Liver (tissue), 9 donors: ENCODE data around the gene COL6A2. TPM values are rescaled to one million over a fixed set of nuclear protein-coding genes. Genes with fewer than 3 reads are reported as not detected.

Experiments
- DNase-seq: peaks from one replicate; pipeline ENCODE4 v3.0.0-alpha.2; 2017; ENCODE audit warnings: low spot score
- H3K27ac ChIP-seq, 2 donors: one replicate each; pipeline ENCODE4 v1.7.0; 2013; ENCODE audit warnings: inconsistent platforms in 2 of 2, low read length in 2 of 2, control low read depth in 1 of 2, low read depth in 1 of 2, mild to moderate bottlenecking in 1 of 2
- H3K27me3 ChIP-seq, 4 donors: one replicate each; pipeline versions ENCODE4 v1.6.1 to v1.7.0; 2013; ENCODE audit warnings: low read length in 3 of 4, inconsistent platforms in 1 of 4, mild to moderate bottlenecking in 1 of 4, moderate library complexity in 1 of 4; ENCODE audit not compliant: control insufficient read depth in 4 of 4, insufficient read depth in 4 of 4
- H3K36me3 ChIP-seq, 4 donors: one replicate each; pipeline versions ENCODE4 v1.6.1 to v1.7.0; 2013; ENCODE audit warnings: low read length in 3 of 4, mild to moderate bottlenecking in 3 of 4, low read depth in 1 of 4, moderate library complexity in 1 of 4; ENCODE audit not compliant: control insufficient read depth in 4 of 4, insufficient read depth in 3 of 4
- H3K4me1 ChIP-seq, 4 donors: one replicate each; pipeline versions ENCODE4 v1.6.1 to v1.7.0; 2013; ENCODE audit warnings: low read length in 3 of 4, mild to moderate bottlenecking in 3 of 4, moderate library complexity in 1 of 4; ENCODE audit not compliant: control insufficient read depth in 4 of 4, insufficient read depth in 4 of 4
- H3K4me3 ChIP-seq, 3 donors: one replicate each; pipeline versions ENCODE4 v1.6.1 to v1.7.0; 2013; ENCODE audit warnings: low read length in 3 of 3, control low read depth in 1 of 3, low read depth in 1 of 3, mild to moderate bottlenecking in 1 of 3
- H3K9ac ChIP-seq, 2 donors: one replicate each; pipeline ENCODE4 v1.7.0; 2013; ENCODE audit warnings: low read length in 2 of 2, mild to moderate bottlenecking in 2 of 2, moderate library complexity in 2 of 2, control low read depth in 1 of 2, low read depth in 1 of 2
- H3K9me3 ChIP-seq, 4 donors: one replicate each; pipeline versions ENCODE4 v1.6.1 to v1.7.0; 2013; ENCODE audit warnings: low read length in 3 of 4; ENCODE audit not compliant: control insufficient read depth in 4 of 4
- ATF3 ChIP-seq: IDR thresholded peaks from 2 replicates; pipeline ENCODE4 v1.6.1; 2016; ENCODE audit warnings: antibody characterized with exemption
- CTCF ChIP-seq: fragments of 150-350 bp; IDR thresholded peaks from 2 replicates; pipeline ENCODE4 v1.5.1; 2017; ENCODE audit warnings: improper control_type of control experiment, low read depth, low read length; ENCODE audit not compliant: missing input control
- EGR1 ChIP-seq, 2 donors: IDR thresholded peaks; 2 replicates each; pipeline ENCODE4 v1.6.1; 2016 to 2018; ENCODE audit warnings: antibody characterized with exemption in 2 of 2, low read depth in 2 of 2
- FOXA1 ChIP-seq: IDR thresholded peaks from 2 replicates; pipeline ENCODE4 v1.6.1; 2016; ENCODE audit warnings: antibody characterized with exemption
- FOXA2 ChIP-seq: IDR thresholded peaks from 2 replicates; pipeline ENCODE4 v1.6.1; 2016; ENCODE audit warnings: antibody characterized with exemption
- GABPA ChIP-seq, 2 donors: IDR thresholded peaks in 1 of 2; conservative IDR thresholded peaks in 1 of 2; 2 replicates each; pipeline ENCODE4 v1.6.1; 2016; ENCODE audit warnings: antibody characterized with exemption in 2 of 2, mild to moderate bottlenecking in 1 of 2, moderate library complexity in 1 of 2
- HNF4A ChIP-seq, 2 donors: conservative IDR thresholded peaks; 2 replicates each; pipeline ENCODE4 v1.6.1; 2016; ENCODE audit warnings: antibody characterized with exemption in 2 of 2, mild to moderate bottlenecking in 2 of 2
- HNF4G ChIP-seq: IDR thresholded peaks from 2 replicates; pipeline ENCODE4 v1.6.1; 2016; ENCODE audit warnings: antibody characterized with exemption
- JUND ChIP-seq, 2 donors: IDR thresholded peaks; 2 replicates each; pipeline ENCODE4 v1.6.1; 2016; ENCODE audit warnings: antibody characterized with exemption in 2 of 2
- MAX ChIP-seq: IDR thresholded peaks from 2 replicates; pipeline ENCODE4 v1.6.1; 2016; ENCODE audit warnings: antibody characterized with exemption
- NR2F2 ChIP-seq: IDR thresholded peaks from 2 replicates; pipeline ENCODE4 v1.6.1; 2016; ENCODE audit warnings: antibody characterized with exemption
- RAD21 ChIP-seq, 2 donors: IDR thresholded peaks; 2 replicates each; pipeline ENCODE4 v1.6.1; 2016; ENCODE audit warnings: antibody characterized with exemption in 2 of 2, mild to moderate bottlenecking in 2 of 2
- RXRA ChIP-seq, 2 donors: IDR thresholded peaks; 2 replicates each; pipeline ENCODE4 v1.6.1; 2017 to 2018; ENCODE audit warnings: antibody characterized with exemption in 2 of 2, mild to moderate bottlenecking in 1 of 2
- SP1 ChIP-seq: IDR thresholded peaks from 2 replicates; pipeline ENCODE4 v1.6.1; 2018; ENCODE audit warnings: antibody characterized with exemption, mild to moderate bottlenecking
- TAF1 ChIP-seq: conservative IDR thresholded peaks from 2 replicates; pipeline ENCODE4 v1.6.1; 2016; ENCODE audit warnings: antibody characterized with exemption, mild to moderate bottlenecking
- ZBTB33 ChIP-seq: IDR thresholded peaks from 2 replicates; pipeline ENCODE4 v1.6.1; 2016; ENCODE audit warnings: antibody characterized with exemption
- WGBS: extraction: QIAGEN DNeasy Blood & Tissue Kit; methylation state at CpG from one replicate; pipeline ENCODE4 v1.1.7; 2013; 5-methylcytosine and 5-hydroxymethylcytosine counted together
- polyA plus RNA-seq, 2 donors: library from polyadenylated mRNA; stranded (reverse) in 1 of 2; unstranded in 1 of 2; fragments of 200-250 nt in 1 of 2; fragments of >200 nt in 1 of 2; fragmentation: Nextera tagmentation in 1 of 2; extraction: Ambion mirVana in 1 of 2; gene quantifications; one replicate each; pipeline versions ENCODE4 v1.2.1 to v1.2.3, GENCODE V29; 2013 to 2015
- total RNA-seq, 2 donors: library from RNA; depleted of rRNA; stranded (reverse); fragments of >200 nt; gene quantifications; one replicate each; pipeline ENCODE4 v1.2.3, GENCODE V29; 2014
- donor health status: healthy.
- donor health status: healthy.
- donor health status: healthy.
- donor health status: healthy.
- donor health status: healthy.

The COL6A2 gene
- total and polyA plus RNA-seq, 4 donors = 5.8 to 80.8 (median 41.7) TPM

- TF ChIP-seq HNF4G (no peak), FOXA1 (no peak), CTCF (no peak), RXRA (IDR thresholded peaks at IDR 0.05) (no peak), FOXA2 (no peak), NR2F2 (no peak), HNF4A (conservative IDR thresholded peaks at IDR 0.05) (no peak), EGR1 (IDR thresholded peaks at IDR 0.05; ENCODE audit: low read depth in 2 of 2) (no peak)
Measured at GRCh38 chr21:46163380-46163779, 65.5 kb downstream of the COL6A2 start (continued).

GRCh38 chr21:46165098-46165497 is 67.2 kb downstream of the COL6A2 start:
- H3K36me3 ChIP-seq = no peaks in the 10 kb centered on the region
- no peaks in the 10 kb centered on the region for H3K27me3 ChIP-seq
- H3K9me3 ChIP-seq = no peaks in the 10 kb centered on the region
- H3K9ac ChIP-seq = no peak overlapping the region
- DNase-seq = no peak
- TF ChIP-seq RXRA (IDR thresholded peaks at IDR 0.05) (no peak), FOXA2 (no peak), RAD21 (IDR thresholded peaks at IDR 0.05) (no peak), EGR1 (IDR thresholded peaks at IDR 0.05; ENCODE audit: low read depth in 2 of 2) (no peak)
- no peak overlapping the region for H3K4me3 ChIP-seq
- H3K27ac ChIP-seq = no peak overlapping the region
- no peaks in the 10 kb centered on the region for H3K4me1 ChIP-seq

- 92% methylated on average over 14 of the region's 14 CpGs for WGBS
- H3K4me1 ChIP-seq = no peaks in the 10 kb centered on the region
- peak; percentile 27 for DNase-seq
- no peak overlapping the region for H3K4me3 ChIP-seq
- no peaks in the 10 kb centered on the region for H3K36me3 ChIP-seq
- no peaks in the 10 kb centered on the region for H3K27me3 ChIP-seq
- no peak overlapping the region for H3K9ac ChIP-seq
- no peaks in the 10 kb centered on the region for H3K9me3 ChIP-seq
- no peak overlapping the region for H3K27ac ChIP-seq
- no peak for TF ChIP-seq JUND (IDR thresholded peaks at IDR 0.05)
- no peak for TF ChIP-seq NR2F2
- no peak for TF ChIP-seq CTCF
- TF ChIP-seq FOXA2 = no peak
Measured at GRCh38 chr21:46168238-46168637, 70.3 kb downstream of the COL6A2 start.

GRCh38 chr21:46168659-46169386 is 70.9 kb downstream of the COL6A2 start:
- Histone ChIP-seq H3K27me3 (no peaks in the 10 kb centered on the region), H3K27ac (no peak overlapping the region), H3K4me3 (no peak overlapping the region), H3K9me3 (no peaks in the 10 kb centered on the region), H3K36me3 (no peaks in the 10 kb centered on the region), H3K9ac (no peak overlapping the region), H3K4me1 (no peaks in the 10 kb centered on the region)
- no peak for DNase-seq
- 71% methylated on average over 8 of the region's 8 CpGs for WGBS
- TF ChIP-seq FOXA1 (no peak), RXRA (IDR thresholded peaks at IDR 0.05) (no peak), ZBTB33 (no peak), ATF3 (no peak), CTCF (no peak), FOXA2 (no peak), GABPA (IDR thresholded peaks at IDR 0.05 in 1 of 2, conservative IDR thresholded peaks at IDR 0.05 in 1 of 2) (no peak), RAD21 (IDR thresholded peaks at IDR 0.05) (no peak), SP1 (no peak), EGR1 (IDR thresholded peaks at IDR 0.05; ENCODE audit: low read depth in 2 of 2) (no peak), HNF4A (conservative IDR thresholded peaks at IDR 0.05) (no peak), MAX (no peak), TAF1 (no peak)
